ENCODE results near the gene HS3ST4.

HS3ST4 gene

GRCh38 chr16:25897702-25898101 is 205.9 kb downstream of the HS3ST4 start:
- DNase-seq: no peak

GRCh38 chr16:25905810-25906209 is 214.1 kb downstream of the HS3ST4 start:
- no peak for DNase-seq

GRCh38 chr16:25910971-25911370 is 219.2 kb downstream of the HS3ST4 start:
- no peak for DNase-seq

- DNase-seq: no peak
Observed at GRCh38 chr16:25912321-25912720, 220.6 kb downstream of the HS3ST4 start.

GRCh38 chr16:25914357-25914962 is 222.7 kb downstream of the HS3ST4 start:
- DNase-seq: no peak

GRCh38 chr16:25916037-25916436 is 224.3 kb downstream of the HS3ST4 start:
- DNase-seq: no peak

- no peak for DNase-seq
Observed at GRCh38 chr16:25922438-25922837, 230.7 kb downstream of the HS3ST4 start.

GRCh38 chr16:25925421-25925820 is 233.7 kb downstream of the HS3ST4 start:
- DNase-seq: no peak

GRCh38 chr16:25931473-25932035 is 239.8 kb downstream of the HS3ST4 start:
- no peak for DNase-seq

- DNase-seq: no peak
Observed at GRCh38 chr16:25941800-25942499, 250.2 kb downstream of the HS3ST4 start.

GRCh38 chr16:25950586-25951281 is 259.0 kb downstream of the HS3ST4 start:
- no peak for DNase-seq

- DNase-seq: no peak
Observed at GRCh38 chr16:25951999-25952398, 260.2 kb downstream of the HS3ST4 start.

GRCh38 chr16:25952983-25953382 is 261.2 kb downstream of the HS3ST4 start:
- no peak for DNase-seq

GRCh38 chr16:25957707-25958106 is 265.9 kb downstream of the HS3ST4 start:
- DNase-seq: no peak

GRCh38 chr16:25959221-25959620 is 267.5 kb downstream of the HS3ST4 start:
- no peak for DNase-seq

- DNase-seq: no peak
Observed at GRCh38 chr16:25966172-25967097, 274.7 kb downstream of the HS3ST4 start.

- no peak for DNase-seq
Observed at GRCh38 chr16:25977121-25977520, 285.4 kb downstream of the HS3ST4 start.

GRCh38 chr16:25978218-25978617 is 286.5 kb downstream of the HS3ST4 start:
- DNase-seq: no peak

- DNase-seq: no peak
Observed at GRCh38 chr16:25988084-25988483, 296.3 kb downstream of the HS3ST4 start.

GRCh38 chr16:25988882-25989281 is 297.1 kb downstream of the HS3ST4 start:
- DNase-seq: no peak

GRCh38 chr16:25996052-25996451 is 304.3 kb downstream of the HS3ST4 start:
- no peak for DNase-seq

- no peak for DNase-seq
Observed at GRCh38 chr16:26005336-26005735, 313.6 kb downstream of the HS3ST4 start.

- DNase-seq: no peak
Observed at GRCh38 chr16:26012376-26012775, 320.6 kb downstream of the HS3ST4 start.
